Activated T-cell treated with anti-CD3 and anti-CD28 coated beads for 24 hours (primary cell): ENCODE data around the gene SRR.

Source experiments
- DNase-seq: peaks from one replicate; pipeline ENCODE4 v3.0.0-alpha.2; 2020; ENCODE audit warnings: low read depth

The SRR gene

GRCh38 chr17:2346475-2346874 lies 42.7 kb downstream of the SRR start:
- no peak for DNase-seq

GRCh38 chr17:2347805-2348685 lies 44.3 kb downstream of the SRR start:
- DNase-seq: no peak

GRCh38 chr17:2351269-2351668 lies 47.5 kb downstream of the SRR start:
- no peak for DNase-seq

GRCh38 chr17:2354311-2354710 lies 50.6 kb downstream of the SRR start:
- DNase-seq: no peak

GRCh38 chr17:2357237-2357636 lies 53.5 kb downstream of the SRR start:
- no peak for DNase-seq

GRCh38 chr17:2357931-2358434 lies 54.2 kb downstream of the SRR start:
- no peak for DNase-seq

GRCh38 chr17:2361010-2361760 lies 57.4 kb downstream of the SRR start:
- no peak for DNase-seq

GRCh38 chr17:2362016-2362415 lies 58.3 kb downstream of the SRR start:
- no peak for DNase-seq

GRCh38 chr17:2362416-2362815 lies 58.7 kb downstream of the SRR start:
- DNase-seq: no peak

- DNase-seq: no peak
Observed at GRCh38 chr17:2362881-2363280, 59.1 kb downstream of the SRR start.

GRCh38 chr17:2363318-2363717 lies 59.6 kb downstream of the SRR start:
- no peak for DNase-seq

- DNase-seq: no peak
Observed at GRCh38 chr17:2363851-2364762, 60.4 kb downstream of the SRR start.

- no peak for DNase-seq
Observed at GRCh38 chr17:2364763-2365116, 61.0 kb downstream of the SRR start.

GRCh38 chr17:2365132-2365531 lies 61.4 kb downstream of the SRR start:
- no peak for DNase-seq

- no peak for DNase-seq
Observed at GRCh38 chr17:2366747-2367494, 63.2 kb downstream of the SRR start.

GRCh38 chr17:2368359-2368758 lies 64.6 kb downstream of the SRR start:
- DNase-seq: no peak

GRCh38 chr17:2369039-2369438 lies 65.3 kb downstream of the SRR start:
- no peak for DNase-seq

GRCh38 chr17:2369551-2370210 lies 65.9 kb downstream of the SRR start:
- DNase-seq: no peak

GRCh38 chr17:2370211-2370589 lies 66.5 kb downstream of the SRR start:
- no peak for DNase-seq

GRCh38 chr17:2371183-2372130 lies 67.7 kb downstream of the SRR start:
- no peak for DNase-seq
